ENCODE data around the gene HMX1.

HMX1 gene

GRCh38 chr4:8820178-8821102 lies 51.2 kb downstream of the HMX1 start:
- DNase-seq (ENCODE audit: low read depth in 3 of 3): no peak

- no peak for DNase-seq (ENCODE audit: low read depth in 3 of 3)
Observed at GRCh38 chr4:8819473-8820177, 52.0 kb downstream of the HMX1 start.

GRCh38 chr4:8819019-8819418 lies 52.6 kb downstream of the HMX1 start:
- no peak for DNase-seq (ENCODE audit: low read depth in 3 of 3)

- DNase-seq (ENCODE audit: low read depth in 3 of 3): no peak
Observed at GRCh38 chr4:8818063-8818881, 53.4 kb downstream of the HMX1 start.

GRCh38 chr4:8817813-8818062 lies 53.9 kb downstream of the HMX1 start:
- no peak for DNase-seq (ENCODE audit: low read depth in 3 of 3)

- no peak for DNase-seq (ENCODE audit: low read depth in 3 of 3)
Observed at GRCh38 chr4:8817096-8817812, 54.4 kb downstream of the HMX1 start.

Measured in stimulated activated CD4-positive, alpha-beta T cell treated with anti-CD3 and anti-CD28 coated beads, TNF-alpha, amount 100 ng/mL, for 4 hours (primary cell).